Measurements from ENCODE around the gene CLDN5. TPM values are rescaled to one million over a fixed set of nuclear protein-coding genes. Genes with fewer than 3 reads are reported as not detected.
A peak's percentile ranks its signal among the peaks of the same experiment; 100 is the strongest.

CLDN5 gene
- total RNA-seq, 1 donor = 9.4 TPM

GRCh38 chr22:19507534-19507861, 16.7 kb downstream of the CLDN5 start:
- DNase-seq (ENCODE audit: low read depth in 2 of 3, low spot score in 2 of 3) = no peak

GRCh38 chr22:19506212-19506611, 18.0 kb downstream of the CLDN5 start:
- DNase-seq (ENCODE audit: low read depth in 2 of 3, low spot score in 2 of 3) = no peak

GRCh38 chr22:19505735-19506126, 18.5 kb downstream of the CLDN5 start:
- no peak for DNase-seq (ENCODE audit: low read depth in 2 of 3, low spot score in 2 of 3)

GRCh38 chr22:19504900-19505734, 19.1 kb downstream of the CLDN5 start:
- DNase-seq (ENCODE audit: low read depth in 2 of 3, low spot score in 2 of 3) = peak in 2 of 3 donors; percentile 70 to 84

- no peak for DNase-seq (ENCODE audit: low read depth in 2 of 3, low spot score in 2 of 3)
Measured at GRCh38 chr22:19503869-19504268, 20.3 kb downstream of the CLDN5 start.

- no peak for DNase-seq (ENCODE audit: low read depth in 2 of 3, low spot score in 2 of 3)
Measured at GRCh38 chr22:19503367-19503766, 20.8 kb downstream of the CLDN5 start.

- no peak for DNase-seq (ENCODE audit: low read depth in 2 of 3, low spot score in 2 of 3)
Measured at GRCh38 chr22:19501897-19502447, 22.2 kb downstream of the CLDN5 start.

- DNase-seq (ENCODE audit: low read depth in 2 of 3, low spot score in 2 of 3) = no peak
Measured at GRCh38 chr22:19499880-19500242, 24.3 kb downstream of the CLDN5 start.

GRCh38 chr22:19499236-19499879, 24.9 kb downstream of the CLDN5 start:
- no peak for DNase-seq (ENCODE audit: low read depth in 2 of 3, low spot score in 2 of 3)

GRCh38 chr22:19498866-19499190, 25.4 kb downstream of the CLDN5 start:
- DNase-seq (ENCODE audit: low read depth in 2 of 3, low spot score in 2 of 3) = no peak

GRCh38 chr22:19498154-19498865, 25.9 kb downstream of the CLDN5 start:
- DNase-seq (ENCODE audit: low read depth in 2 of 3, low spot score in 2 of 3) = no peak

- peak in 2 of 3 donors; percentile 40 to 68 for DNase-seq (ENCODE audit: low read depth in 2 of 3, low spot score in 2 of 3)
Measured at GRCh38 chr22:19497245-19497644, 27.0 kb downstream of the CLDN5 start.

GRCh38 chr22:19496324-19496630, 27.9 kb downstream of the CLDN5 start:
- no peak for DNase-seq (ENCODE audit: low read depth in 2 of 3, low spot score in 2 of 3)

GRCh38 chr22:19495562-19496323, 28.5 kb downstream of the CLDN5 start:
- DNase-seq (ENCODE audit: low read depth in 2 of 3, low spot score in 2 of 3) = peak in 2 of 3 donors; percentile 66 to 86

- DNase-seq (ENCODE audit: low read depth in 2 of 3, low spot score in 2 of 3) = no peak
Measured at GRCh38 chr22:19494676-19495173, 29.5 kb downstream of the CLDN5 start.

- DNase-seq (ENCODE audit: low read depth in 2 of 3, low spot score in 2 of 3) = no peak
Measured at GRCh38 chr22:19494001-19494560, 30.1 kb downstream of the CLDN5 start.

GRCh38 chr22:19492504-19493174, 31.6 kb downstream of the CLDN5 start:
- DNase-seq (ENCODE audit: low read depth in 2 of 3, low spot score in 2 of 3) = no peak

GRCh38 chr22:19490628-19491230, 33.5 kb downstream of the CLDN5 start:
- DNase-seq (ENCODE audit: low read depth in 2 of 3, low spot score in 2 of 3) = no peak

Data from hematopoietic multipotent progenitor cell (in vitro differentiated cells).